ENCODE measurements around the gene TACR2.
"Not testable (repeated sequence)": the region's sequence is repeated elsewhere in the genome, so short reads cannot be mapped to it uniquely, and the experiment has no call there.

Gene TACR2

DNA sequence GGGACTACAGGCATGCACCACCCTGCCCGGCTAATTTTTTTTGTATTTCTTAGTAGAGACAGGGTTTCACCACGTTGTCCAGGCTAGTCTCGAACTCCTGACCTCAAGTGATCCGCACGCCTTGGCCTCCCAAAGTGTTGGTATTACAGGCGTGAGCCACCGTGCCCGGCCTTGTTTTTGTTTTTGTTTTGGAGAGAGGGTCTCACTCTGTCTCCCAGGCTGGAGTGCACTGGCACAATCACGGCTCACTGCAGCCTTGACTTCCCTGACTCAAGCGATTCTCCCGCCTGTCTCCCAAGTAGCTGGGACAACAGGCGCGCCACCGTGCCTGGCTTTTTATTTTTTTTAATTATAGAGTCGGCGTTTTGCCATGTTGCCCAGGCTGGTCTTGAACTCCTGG is 33.7 kb upstream of the TACR2 start:
- not testable (repeated sequence) for DNase-seq; H3K27ac ChIP-seq (ENCODE audit: insufficient read depth, low read length, poor library complexity, severe bottlenecking); H3K4me3 ChIP-seq (ENCODE audit: insufficient read depth, low read depth, low read length, poor library complexity, severe bottlenecking); H3K27me3 ChIP-seq (replicated peaks; ENCODE audit: control insufficient read depth, insufficient read depth, low read length, poor library complexity, severe bottlenecking); H3K9me3 ChIP-seq (ENCODE audit: control insufficient read depth, low read length); H3K36me3 ChIP-seq (ENCODE audit: control insufficient read depth, insufficient read depth, low read length)
- peaks cover 23% of the 10 kb centered on the region for H3K4me1 ChIP-seq (ENCODE audit: control insufficient read depth, insufficient read depth, low read length, poor library complexity, severe bottlenecking)

DNA sequence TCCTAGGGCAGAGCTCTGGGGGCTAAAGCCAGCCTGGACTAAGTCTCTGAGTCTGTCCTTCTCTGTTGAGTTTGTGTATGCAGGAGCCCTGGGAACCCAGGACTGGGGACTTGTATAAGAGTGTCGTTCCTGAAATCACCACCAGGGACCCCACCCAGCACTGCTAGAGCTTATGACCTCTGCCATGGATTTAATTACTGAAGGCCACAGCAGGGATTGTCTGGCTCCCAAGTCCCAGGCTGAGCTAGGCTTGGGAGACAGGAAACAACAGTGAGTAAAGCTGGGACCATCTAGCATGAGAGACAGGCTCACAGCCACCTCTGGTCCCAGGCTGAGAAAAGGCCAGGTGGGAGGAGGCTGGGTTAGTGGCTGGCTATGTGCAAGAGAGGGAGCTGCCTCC is 33.1 kb upstream of the TACR2 start:
- Histone ChIP-seq H3K4me1 (ENCODE audit: control insufficient read depth, insufficient read depth, low read length, poor library complexity, severe bottlenecking) (peaks cover 23% of the 10 kb centered on the region), H3K27me3 (replicated peaks; ENCODE audit: control insufficient read depth, insufficient read depth, low read length, poor library complexity, severe bottlenecking) (no peaks in the 10 kb centered on the region), H3K4me3 (ENCODE audit: insufficient read depth, low read depth, low read length, poor library complexity, severe bottlenecking) (no peak overlapping the region), H3K27ac (ENCODE audit: insufficient read depth, low read length, poor library complexity, severe bottlenecking) (no peak overlapping the region), H3K9me3 (ENCODE audit: control insufficient read depth, low read length) (no peaks in the 10 kb centered on the region), H3K36me3 (ENCODE audit: control insufficient read depth, insufficient read depth, low read length) (no peaks in the 10 kb centered on the region)
- DNase-seq, result peak in 1 of 3 donors; percentile 40

DNA sequence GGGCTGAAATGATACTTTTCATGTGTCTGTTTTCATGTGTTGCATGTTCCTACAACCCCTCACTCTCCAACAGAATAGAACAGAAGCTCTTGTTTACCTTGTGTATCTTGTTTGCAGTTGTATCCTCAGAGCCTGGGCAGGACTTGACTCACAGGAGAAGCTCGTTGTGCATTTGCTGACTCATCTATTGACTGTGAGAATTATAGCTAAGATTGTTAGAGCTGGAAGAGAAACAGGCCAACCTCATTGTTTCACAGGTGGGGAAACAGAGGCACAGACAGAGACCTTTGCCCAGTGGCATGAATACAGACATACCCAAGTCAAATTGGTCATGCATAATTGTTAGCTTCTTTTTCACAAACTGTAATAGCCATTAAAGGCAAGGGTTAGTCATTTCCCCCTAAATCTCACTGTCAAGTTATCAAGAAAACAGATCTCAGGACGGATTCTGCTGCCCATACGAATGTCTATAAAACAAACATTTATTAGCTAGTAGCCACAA is 30.0 kb upstream of the TACR2 start:
- Histone ChIP-seq H3K27ac (ENCODE audit: insufficient read depth, low read length, poor library complexity, severe bottlenecking) (no peak overlapping the region), H3K9me3 (ENCODE audit: control insufficient read depth, low read length) (no peaks in the 10 kb centered on the region), H3K4me3 (ENCODE audit: insufficient read depth, low read depth, low read length, poor library complexity, severe bottlenecking) (no peak overlapping the region), H3K27me3 (replicated peaks; ENCODE audit: control insufficient read depth, insufficient read depth, low read length, poor library complexity, severe bottlenecking) (no peaks in the 10 kb centered on the region), H3K4me1 (ENCODE audit: control insufficient read depth, insufficient read depth, low read length, poor library complexity, severe bottlenecking) (peaks cover 18% of the 10 kb centered on the region), H3K36me3 (ENCODE audit: control insufficient read depth, insufficient read depth, low read length) (no peaks in the 10 kb centered on the region)
- DNase-seq, result no peak

DNA sequence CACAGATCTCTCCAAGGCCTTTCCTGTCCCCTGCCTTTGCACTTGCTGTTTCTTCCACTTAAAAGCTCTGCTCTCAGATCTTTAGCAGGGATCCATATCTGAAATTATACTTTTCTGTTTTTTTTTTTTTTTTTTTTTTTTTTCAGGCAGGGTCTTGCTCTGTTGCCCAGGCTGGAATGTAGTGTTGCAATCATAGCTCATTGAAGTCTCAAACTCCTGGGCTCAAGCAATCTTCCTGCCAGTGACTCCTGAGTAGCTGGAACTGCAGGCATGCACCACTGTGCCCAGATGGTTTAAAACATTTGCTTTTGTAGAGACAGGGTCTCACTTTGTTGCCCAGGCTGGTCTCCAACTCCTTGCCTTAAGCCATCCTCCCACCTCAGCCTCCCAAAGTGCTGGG is 29.5 kb upstream of the TACR2 start:
- Histone ChIP-seq H3K27ac (ENCODE audit: insufficient read depth, low read length, poor library complexity, severe bottlenecking) (no peak overlapping the region), H3K4me3 (ENCODE audit: insufficient read depth, low read depth, low read length, poor library complexity, severe bottlenecking) (no peak overlapping the region), H3K9me3 (ENCODE audit: control insufficient read depth, low read length) (no peaks in the 10 kb centered on the region), H3K4me1 (ENCODE audit: control insufficient read depth, insufficient read depth, low read length, poor library complexity, severe bottlenecking) (peaks cover 14% of the 10 kb centered on the region), H3K27me3 (replicated peaks; ENCODE audit: control insufficient read depth, insufficient read depth, low read length, poor library complexity, severe bottlenecking) (no peaks in the 10 kb centered on the region), H3K36me3 (ENCODE audit: control insufficient read depth, insufficient read depth, low read length) (no peaks in the 10 kb centered on the region)
- DNase-seq, result no peak

DNA sequence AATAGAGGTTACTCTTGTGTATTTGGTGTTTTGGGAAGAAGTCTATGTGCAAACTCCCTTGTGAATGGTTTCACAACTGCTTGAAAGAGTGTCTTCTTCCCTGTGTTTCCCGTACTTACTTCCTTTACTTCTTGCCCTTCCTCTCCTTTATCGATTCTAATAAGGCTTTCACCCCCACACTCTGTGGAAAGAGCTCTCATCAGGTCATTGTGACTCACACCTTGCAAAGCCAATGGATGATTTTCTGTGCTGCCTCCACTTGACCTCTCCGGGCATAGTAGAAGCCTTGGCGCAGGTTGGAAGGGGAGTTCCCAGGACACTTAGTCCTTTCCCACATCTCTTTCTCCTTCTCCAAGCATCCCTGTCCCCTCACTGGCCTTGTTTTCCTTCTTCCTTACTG is 28.3 kb upstream of the TACR2 start:
- Histone ChIP-seq H3K27ac (ENCODE audit: insufficient read depth, low read length, poor library complexity, severe bottlenecking) (no peak overlapping the region), H3K27me3 (replicated peaks; ENCODE audit: control insufficient read depth, insufficient read depth, low read length, poor library complexity, severe bottlenecking) (no peaks in the 10 kb centered on the region), H3K4me3 (ENCODE audit: insufficient read depth, low read depth, low read length, poor library complexity, severe bottlenecking) (no peak overlapping the region), H3K36me3 (ENCODE audit: control insufficient read depth, insufficient read depth, low read length) (no peaks in the 10 kb centered on the region), H3K9me3 (ENCODE audit: control insufficient read depth, low read length) (no peaks in the 10 kb centered on the region), H3K4me1 (ENCODE audit: control insufficient read depth, insufficient read depth, low read length, poor library complexity, severe bottlenecking) (peaks cover 8% of the 10 kb centered on the region)
- no peak for DNase-seq

DNA sequence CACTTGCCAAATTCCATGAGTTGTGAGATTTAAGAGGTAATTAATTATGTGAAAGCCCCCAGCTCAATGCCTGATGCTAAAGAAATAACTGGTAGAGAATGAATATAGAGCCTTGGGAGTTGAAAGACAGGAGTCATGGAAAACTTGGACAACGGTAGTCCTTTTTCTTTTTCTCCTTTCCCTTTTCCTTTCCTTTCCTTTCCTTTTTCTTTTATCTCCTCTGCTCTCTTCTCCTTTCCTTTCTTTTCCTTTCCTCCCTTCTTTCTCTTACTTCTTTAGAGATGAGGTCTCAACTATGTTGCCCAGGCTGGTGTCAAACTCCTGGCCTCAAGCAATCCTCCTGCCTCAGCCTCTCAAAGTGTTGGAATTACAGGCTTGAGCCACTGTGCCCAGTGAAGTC is 26.6 kb upstream of the TACR2 start:
- Histone ChIP-seq H3K9me3 (ENCODE audit: control insufficient read depth, low read length) (no peaks in the 10 kb centered on the region), H3K36me3 (ENCODE audit: control insufficient read depth, insufficient read depth, low read length) (no peaks in the 10 kb centered on the region), H3K27me3 (replicated peaks; ENCODE audit: control insufficient read depth, insufficient read depth, low read length, poor library complexity, severe bottlenecking) (no peaks in the 10 kb centered on the region), H3K27ac (ENCODE audit: insufficient read depth, low read length, poor library complexity, severe bottlenecking) (no peak overlapping the region), H3K4me1 (ENCODE audit: control insufficient read depth, insufficient read depth, low read length, poor library complexity, severe bottlenecking) (no peaks in the 10 kb centered on the region), H3K4me3 (ENCODE audit: insufficient read depth, low read depth, low read length, poor library complexity, severe bottlenecking) (no peak overlapping the region)
- DNase-seq, result no peak

DNA sequence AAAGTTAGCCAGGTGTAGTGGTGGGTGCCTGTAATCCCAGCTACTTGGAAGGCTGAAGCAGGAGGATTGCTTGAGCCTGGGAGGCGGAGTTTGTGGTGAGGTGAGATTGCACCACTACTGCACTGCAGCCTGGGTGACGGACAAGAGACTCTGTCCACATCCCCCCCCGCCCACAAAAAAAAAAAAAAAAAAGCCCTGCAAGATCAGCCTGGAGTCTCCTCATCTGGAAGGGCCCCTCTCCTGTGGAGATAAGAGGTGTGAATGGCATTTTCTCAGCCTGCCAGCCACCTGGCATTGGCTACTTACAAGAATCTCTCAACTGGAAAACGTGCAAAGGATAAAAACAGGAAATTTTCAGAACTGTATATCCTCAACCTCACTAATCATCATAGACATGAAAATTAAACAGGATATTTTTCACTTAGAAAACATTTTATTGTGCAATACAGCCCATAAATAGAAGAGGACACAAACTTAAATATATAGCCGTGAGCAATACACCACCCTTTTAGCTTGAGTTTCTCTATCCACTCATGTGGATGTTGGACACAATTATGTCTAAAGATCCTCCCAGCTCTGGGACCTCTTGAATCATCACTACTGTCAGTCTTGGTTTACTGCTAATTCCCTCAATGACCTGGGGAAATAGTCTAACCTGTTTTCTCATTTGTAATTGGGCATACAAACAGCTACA is 23.2 kb upstream of the TACR2 start:
- no peaks in the 10 kb centered on the region for H3K27me3 ChIP-seq (replicated peaks; ENCODE audit: control insufficient read depth, insufficient read depth, low read length, poor library complexity, severe bottlenecking)
- H3K36me3 ChIP-seq (ENCODE audit: control insufficient read depth, insufficient read depth, low read length), result no peaks in the 10 kb centered on the region
- no peak overlapping the region for H3K4me3 ChIP-seq (ENCODE audit: insufficient read depth, low read depth, low read length, poor library complexity, severe bottlenecking)
- no peak overlapping the region for H3K27ac ChIP-seq (ENCODE audit: insufficient read depth, low read length, poor library complexity, severe bottlenecking)
- H3K4me1 ChIP-seq (ENCODE audit: control insufficient read depth, insufficient read depth, low read length, poor library complexity, severe bottlenecking), result no peaks in the 10 kb centered on the region
- no peak for DNase-seq
- H3K9me3 ChIP-seq (ENCODE audit: control insufficient read depth, low read length), result no peaks in the 10 kb centered on the region

DNA sequence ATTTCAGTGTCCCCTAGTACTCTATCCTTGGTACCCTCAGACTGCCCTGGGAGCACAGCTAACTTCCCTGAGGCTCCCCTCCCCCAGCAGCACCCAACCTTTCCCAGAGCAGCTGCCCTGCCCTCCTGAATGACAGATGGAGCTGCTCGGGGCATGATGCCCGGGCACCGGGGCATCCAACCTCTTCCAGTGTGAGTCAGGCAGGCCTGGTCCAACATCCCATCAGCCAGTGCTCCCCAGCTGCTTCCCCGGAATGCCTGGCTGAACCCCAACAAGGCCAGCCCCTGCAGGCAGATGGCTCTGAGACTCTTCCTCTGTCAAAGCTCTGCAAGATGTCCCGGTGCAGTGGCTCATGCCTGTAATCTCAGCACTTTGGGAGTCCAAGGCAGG is 22.6 kb upstream of the TACR2 start:
- no peaks in the 10 kb centered on the region for H3K9me3 ChIP-seq (ENCODE audit: control insufficient read depth, low read length)
- H3K36me3 ChIP-seq (ENCODE audit: control insufficient read depth, insufficient read depth, low read length), result no peaks in the 10 kb centered on the region
- no peak for DNase-seq
- no peak overlapping the region for H3K4me3 ChIP-seq (ENCODE audit: insufficient read depth, low read depth, low read length, poor library complexity, severe bottlenecking)
- H3K27me3 ChIP-seq (replicated peaks; ENCODE audit: control insufficient read depth, insufficient read depth, low read length, poor library complexity, severe bottlenecking), result no peaks in the 10 kb centered on the region
- no peak overlapping the region for H3K27ac ChIP-seq (ENCODE audit: insufficient read depth, low read length, poor library complexity, severe bottlenecking)
- no peaks in the 10 kb centered on the region for H3K4me1 ChIP-seq (ENCODE audit: control insufficient read depth, insufficient read depth, low read length, poor library complexity, severe bottlenecking)

DNA sequence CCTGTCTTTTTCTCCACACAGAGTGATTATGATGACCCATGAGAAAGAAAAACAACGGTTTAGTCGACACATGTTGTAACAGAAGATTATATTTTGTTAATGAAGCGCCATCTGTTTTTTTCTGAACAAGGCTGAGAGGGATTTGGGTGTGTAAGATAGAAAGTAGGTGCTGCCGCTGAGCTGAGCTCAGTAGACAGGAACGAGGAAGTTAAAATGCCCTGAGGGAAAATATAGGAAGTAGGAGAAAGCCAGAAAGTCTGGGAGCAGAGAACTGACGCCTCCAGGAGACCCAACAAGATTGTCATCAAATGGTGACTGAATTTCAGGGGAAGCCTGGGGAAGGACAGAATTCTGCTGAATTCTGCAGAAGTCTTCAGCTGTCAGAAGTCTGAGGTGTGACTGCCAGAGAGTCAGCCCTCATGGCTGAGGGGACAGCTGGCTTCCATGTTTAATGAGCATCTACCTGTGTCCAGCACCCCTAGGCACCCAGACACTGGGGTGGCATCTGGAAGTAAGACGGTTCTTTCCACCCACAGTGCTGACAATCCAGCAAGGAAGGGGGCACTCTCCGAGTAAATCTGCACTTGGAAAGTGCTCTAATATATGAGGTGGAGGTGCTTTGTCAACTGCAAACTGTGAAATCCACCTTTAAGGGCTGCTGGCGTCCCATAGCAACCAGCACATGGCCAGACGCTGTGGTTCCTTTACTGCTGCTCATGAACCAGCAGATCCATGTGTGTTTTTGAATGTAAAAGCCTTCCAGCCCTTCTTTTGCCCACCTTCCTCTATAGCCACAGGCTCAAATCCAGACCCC is 22.0 kb upstream of the TACR2 start:
- Histone ChIP-seq H3K36me3 (ENCODE audit: control insufficient read depth, insufficient read depth, low read length) (no peaks in the 10 kb centered on the region), H3K9me3 (ENCODE audit: control insufficient read depth, low read length) (no peaks in the 10 kb centered on the region), H3K4me3 (ENCODE audit: insufficient read depth, low read depth, low read length, poor library complexity, severe bottlenecking) (no peak overlapping the region), H3K27me3 (replicated peaks; ENCODE audit: control insufficient read depth, insufficient read depth, low read length, poor library complexity, severe bottlenecking) (no peaks in the 10 kb centered on the region), H3K4me1 (ENCODE audit: control insufficient read depth, insufficient read depth, low read length, poor library complexity, severe bottlenecking) (no peaks in the 10 kb centered on the region), H3K27ac (ENCODE audit: insufficient read depth, low read length, poor library complexity, severe bottlenecking) (no peak overlapping the region)
- no peak for DNase-seq
